Fibroblast of lung (primary cell): ENCODE measurements around the gene CRTAC1. TPM values are rescaled to one million over a fixed set of nuclear protein-coding genes. Genes with fewer than 3 reads are reported as not detected.

Source experiments
- DNase-seq, 2 donors: peaks; one replicate each; pipeline versions ENCODE4 v3.0.0 to v3.0.0-alpha.2; 2010; ENCODE audit warnings: low read depth in 2 of 2
- H2AFZ ChIP-seq: 2 replicates; pipeline ENCODE4 v1.5.1; 2012; ENCODE audit warnings: low read length, control low read depth, inconsistent platforms
- H3K27ac ChIP-seq: 2 replicates; pipeline ENCODE4 v1.5.1; 2011; ENCODE audit warnings: low read length, control low read depth; ENCODE audit not compliant: insufficient read depth
- H3K27me3 ChIP-seq: 2 replicates; pipeline ENCODE4 v1.5.1; 2011; ENCODE audit warnings: mild to moderate bottlenecking, low read length; ENCODE audit not compliant: control insufficient read depth, insufficient read depth
- H3K36me3 ChIP-seq: 2 replicates; pipeline ENCODE4 v1.5.1; 2011; ENCODE audit warnings: low read length; ENCODE audit not compliant: control insufficient read depth, insufficient read depth
- H3K4me1 ChIP-seq: 2 replicates; pipeline ENCODE4 v1.5.1; 2011; ENCODE audit warnings: low read length; ENCODE audit not compliant: control insufficient read depth, insufficient read depth; ENCODE audit errors: extremely low read depth
- H3K4me2 ChIP-seq: 2 replicates; pipeline ENCODE4 v1.5.1; 2011; ENCODE audit warnings: low read length, control low read depth; ENCODE audit not compliant: insufficient read depth; ENCODE audit errors: extremely low read depth
- H3K4me3 ChIP-seq, 4 experiments: fragments of 200-600 bp in 1 of 4; sonication (generic) in 1 of 4; replicated peaks in 1 of 4; 2 replicates each; pipeline ENCODE4 v1.5.1; 2011 to 2016; ENCODE audit warnings: low read length in 4 of 4, low read depth in 3 of 4, mild to moderate bottlenecking in 3 of 4, control low read depth in 2 of 4, inconsistent platforms in 1 of 4, mixed read lengths in 1 of 4; ENCODE audit not compliant: insufficient read depth in 1 of 4; ENCODE audit errors: control extremely low read depth in 1 of 4
- H3K79me2 ChIP-seq: 2 replicates; pipeline ENCODE4 v1.5.1; 2012; ENCODE audit warnings: mild to moderate bottlenecking, low read length, inconsistent platforms; ENCODE audit not compliant: control insufficient read depth, insufficient read depth
- H3K9ac ChIP-seq: 2 replicates; pipeline ENCODE4 v1.5.1; 2011; ENCODE audit warnings: mild to moderate bottlenecking, low read length, control low read depth; ENCODE audit not compliant: insufficient read depth
- H3K9me3 ChIP-seq: 2 replicates; pipeline ENCODE4 v1.5.1; 2012; ENCODE audit warnings: low read depth, low read length; ENCODE audit not compliant: control insufficient read depth, insufficient read depth
- H4K20me1 ChIP-seq: 2 replicates; pipeline ENCODE4 v1.5.1; 2011; ENCODE audit warnings: low read length; ENCODE audit not compliant: control insufficient read depth, insufficient read depth; ENCODE audit errors: extremely low read depth
- EZH2 ChIP-seq: IDR thresholded peaks from 2 replicates; pipeline ENCODE4 v1.5.1; 2012; ENCODE audit warnings: low read length, control low read depth, mild to moderate bottlenecking; ENCODE audit errors: missing control alignments
- polyA plus RNA-seq, 2 donors: library from polyadenylated mRNA; depleted of rRNA in 1 of 2; stranded (reverse) in 1 of 2; unstranded in 1 of 2; fragments of >200 nt; gene quantifications; 2 replicates each; pipeline ENCODE4 v1.2.1, GENCODE V29; 2011 to 2012; ENCODE audit warnings: missing spikeins in 1 of 2
- total RNA-seq: library from RNA; depleted of rRNA; stranded (reverse); fragments of >200 nt; gene quantifications from 2 replicates; pipeline ENCODE4 v1.2.1, GENCODE V29; 2014
- TF ChIP-seq, protein P1 (sequence below), 2 donors: IDR thresholded peaks in 1 of 2; conservative IDR thresholded peaks in 1 of 2; 1 replicate in 1 of 2; 2 replicates in 1 of 2; pipeline ENCODE4 v1.5.1; 2011 to 2012; ENCODE audit warnings: low read length in 2 of 2, control low read depth in 1 of 2, inconsistent platforms in 1 of 2, low read depth in 1 of 2, mild to moderate bottlenecking in 1 of 2

CRTAC1 gene
- total and polyA plus RNA-seq, 2 donors (not counting 1 experiment from before 2014, with no cell fraction given): not detected

DNA sequence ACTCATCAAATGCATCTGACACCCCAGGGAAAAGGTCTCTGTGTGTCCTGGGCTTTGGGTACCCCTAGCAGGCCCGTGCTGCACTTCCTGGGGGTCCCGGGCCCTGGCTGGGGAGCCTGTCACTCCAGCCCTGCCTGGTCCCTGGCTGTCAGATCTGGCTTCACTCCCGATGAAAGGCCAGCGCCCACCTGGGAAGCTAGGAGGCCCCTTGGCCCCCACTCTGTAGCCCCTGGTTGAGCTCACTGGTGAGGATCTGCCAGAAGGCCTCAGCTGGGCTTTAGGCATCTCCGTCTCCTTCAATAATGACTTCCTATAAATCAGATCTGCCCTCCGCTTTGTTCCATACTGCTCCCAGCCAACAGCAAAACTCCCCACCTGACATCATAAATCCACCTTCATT is 116.8 kb downstream of the CRTAC1 start:
- no peak overlapping the region for H3K4me2 ChIP-seq
- no peak for DNase-seq

DNA sequence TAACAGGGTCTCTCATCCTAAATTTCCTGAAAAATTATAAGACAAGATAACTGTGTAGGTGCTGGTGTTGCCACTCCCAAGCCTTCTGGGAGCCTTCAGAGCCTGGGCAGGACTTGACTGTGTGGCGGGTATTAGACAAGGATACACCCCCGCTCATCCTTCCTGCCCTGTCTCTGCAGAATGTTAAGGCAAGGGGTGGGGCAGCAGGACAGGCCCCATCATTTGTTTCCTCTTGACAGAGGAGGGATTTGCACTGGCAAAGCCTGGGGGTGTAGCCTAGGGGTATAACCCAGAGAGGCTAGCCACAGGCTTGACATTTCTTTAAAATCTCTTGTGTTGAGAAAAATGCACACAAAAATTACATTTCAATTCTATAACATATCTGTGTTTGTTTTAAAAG is 117.2 kb downstream of the CRTAC1 start:
- Histone ChIP-seq H3K9me3 (no peaks in the 10 kb centered on the region), H2AFZ (no peak overlapping the region), H3K4me3 (no peak overlapping the region), H4K20me1 (no peaks in the 10 kb centered on the region), H3K9ac (no peak overlapping the region), H3K36me3 (no peaks in the 10 kb centered on the region), H3K27me3 (peaks cover 3% of the 10 kb centered on the region), H3K27ac (no peak overlapping the region), H3K4me2 (no peak overlapping the region), H3K79me2 (no peaks in the 10 kb centered on the region), H3K4me1 (no peaks in the 10 kb centered on the region)
- no peak for DNase-seq
- no peak for TF ChIP-seq EZH2
- TF ChIP-seq, protein P1, sequence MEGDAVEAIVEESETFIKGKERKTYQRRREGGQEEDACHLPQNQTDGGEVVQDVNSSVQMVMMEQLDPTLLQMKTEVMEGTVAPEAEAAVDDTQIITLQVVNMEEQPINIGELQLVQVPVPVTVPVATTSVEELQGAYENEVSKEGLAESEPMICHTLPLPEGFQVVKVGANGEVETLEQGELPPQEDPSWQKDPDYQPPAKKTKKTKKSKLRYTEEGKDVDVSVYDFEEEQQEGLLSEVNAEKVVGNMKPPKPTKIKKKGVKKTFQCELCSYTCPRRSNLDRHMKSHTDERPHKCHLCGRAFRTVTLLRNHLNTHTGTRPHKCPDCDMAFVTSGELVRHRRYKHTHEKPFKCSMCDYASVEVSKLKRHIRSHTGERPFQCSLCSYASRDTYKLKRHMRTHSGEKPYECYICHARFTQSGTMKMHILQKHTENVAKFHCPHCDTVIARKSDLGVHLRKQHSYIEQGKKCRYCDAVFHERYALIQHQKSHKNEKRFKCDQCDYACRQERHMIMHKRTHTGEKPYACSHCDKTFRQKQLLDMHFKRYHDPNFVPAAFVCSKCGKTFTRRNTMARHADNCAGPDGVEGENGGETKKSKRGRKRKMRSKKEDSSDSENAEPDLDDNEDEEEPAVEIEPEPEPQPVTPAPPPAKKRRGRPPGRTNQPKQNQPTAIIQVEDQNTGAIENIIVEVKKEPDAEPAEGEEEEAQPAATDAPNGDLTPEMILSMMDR (conservative IDR thresholded peaks at IDR 0.05 in 1 of 2, IDR thresholded peaks at IDR 0.05 in 1 of 2; ENCODE audit: low read depth in 1 of 2, low read length in 2 of 2): no peak

More for the DNA sequence above, 116.8 kb downstream of the CRTAC1 start:
- H2AFZ ChIP-seq: no peak overlapping the region
- H4K20me1 ChIP-seq: no peaks in the 10 kb centered on the region
- H3K27ac ChIP-seq: no peak overlapping the region
- no peak overlapping the region for H3K9ac ChIP-seq
- TF ChIP-seq, protein P1 (conservative IDR thresholded peaks at IDR 0.05 in 1 of 2, IDR thresholded peaks at IDR 0.05 in 1 of 2; ENCODE audit: low read depth in 1 of 2, low read length in 2 of 2): no peak
- no peak for TF ChIP-seq EZH2
- no peaks in the 10 kb centered on the region for H3K36me3 ChIP-seq
- no peaks in the 10 kb centered on the region for H3K9me3 ChIP-seq
- no peak overlapping the region for H3K4me3 ChIP-seq
- peaks cover 3% of the 10 kb centered on the region for H3K27me3 ChIP-seq
- H3K4me1 ChIP-seq: no peaks in the 10 kb centered on the region
- H3K79me2 ChIP-seq: no peaks in the 10 kb centered on the region

DNA sequence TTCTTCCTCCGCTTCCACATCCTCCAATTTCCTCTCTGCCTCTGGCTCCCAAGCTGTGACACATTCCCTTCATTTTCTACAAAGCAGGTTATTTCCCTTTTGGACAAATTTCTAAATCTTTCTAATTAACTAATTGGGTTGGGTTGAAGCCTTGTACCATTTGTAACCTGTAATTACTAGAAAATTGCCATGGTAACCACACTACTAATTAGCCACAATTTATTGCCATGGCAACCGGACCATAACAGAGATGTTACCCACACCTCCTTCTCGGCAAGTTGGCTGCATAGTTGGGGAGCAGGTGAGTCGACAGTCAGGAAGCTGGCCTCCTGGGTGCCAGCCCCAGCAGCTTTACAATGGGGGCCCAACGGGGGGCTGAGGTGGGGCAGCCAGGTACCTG is 119.2 kb downstream of the CRTAC1 start:
- H3K36me3 ChIP-seq: no peaks in the 10 kb centered on the region
- no peak for DNase-seq
- no peak overlapping the region for H3K4me2 ChIP-seq
- no peaks in the 10 kb centered on the region for H4K20me1 ChIP-seq
- H3K4me1 ChIP-seq: no peaks in the 10 kb centered on the region
- no peak for TF ChIP-seq EZH2
- TF ChIP-seq, protein P1 (conservative IDR thresholded peaks at IDR 0.05 in 1 of 2, IDR thresholded peaks at IDR 0.05 in 1 of 2; ENCODE audit: low read depth in 1 of 2, low read length in 2 of 2): no peak
- no peak overlapping the region for H3K4me3 ChIP-seq
- no peak overlapping the region for H3K27ac ChIP-seq
- no peak overlapping the region for H2AFZ ChIP-seq
- H3K79me2 ChIP-seq: no peaks in the 10 kb centered on the region
- peaks cover 3% of the 10 kb centered on the region for H3K27me3 ChIP-seq
- no peak overlapping the region for H3K9ac ChIP-seq
- no peaks in the 10 kb centered on the region for H3K9me3 ChIP-seq
